IMR-90 (cell line): ENCODE data around the gene KIFC3. TPM values are rescaled to one million over a fixed set of nuclear protein-coding genes. Genes with fewer than 3 reads are reported as not detected.

Source experiments
- ATAC-seq: fragments of 200-7000 bp; cut with Tn5 transposase; 2 replicates; pipeline ENCODE4 v1.9.1; 2020; ENCODE audit warnings: low read depth, mild to moderate bottlenecking, moderate library complexity
- BruUV-seq: library from RNA; stranded (reverse); fragments of 400-500 nt; replicated peaks from 2 replicates; lab custom pipeline; 2021; lab: Mats Ljungman, UMichigan
- CTCF ChIA-PET: fragments of 300-600 bp; formaldehyde crosslinking; extraction: SDS; loops from one replicate; lab custom pipeline; 2021; ENCODE audit warnings: antibody characterized with exemption; lab: Yijun Ruan, JAX
- POLR2A ChIA-PET: fragments of 300-600 bp; sonication (Branson Sonifier 250); formaldehyde crosslinking; loops from one replicate; lab custom pipeline; 2022; ENCODE audit warnings: antibody characterized with exemption; ENCODE audit not compliant: unreplicated experiment; lab: Charles Lee
- DNase-seq: peaks from one replicate; pipeline ENCODE4 v3.0.0; 2013
- H2AFZ ChIP-seq: replicated peaks from 2 replicates; pipeline ENCODE3; 2013; ENCODE audit warnings: low read length, mild to moderate bottlenecking; ENCODE audit not compliant: poor library complexity
- H2AK5ac ChIP-seq: 2 replicates; pipeline ENCODE4 v1.6.1; 2013; ENCODE audit warnings: low read depth, low read length, inconsistent platforms
- H2AK9ac ChIP-seq: replicated peaks from 2 replicates; pipeline ENCODE3; 2013; ENCODE audit warnings: mild to moderate bottlenecking, low read depth, low read length, moderate library complexity; ENCODE audit not compliant: poor library complexity
- H2BK120ac ChIP-seq: 2 replicates; pipeline ENCODE4 v1.6.1; 2013; ENCODE audit warnings: low read depth, low read length, inconsistent platforms
- H2BK15ac ChIP-seq: 3 replicates; pipeline ENCODE4 v1.6.1; 2013; ENCODE audit warnings: low read depth, low read length, inconsistent platforms
- H2BK20ac ChIP-seq: 2 replicates; pipeline ENCODE4 v1.6.1; 2013; ENCODE audit warnings: low read depth, mild to moderate bottlenecking, inconsistent platforms, low read length, moderate library complexity
- H2BK5ac ChIP-seq: 2 replicates; pipeline ENCODE4 v1.6.1; 2013; ENCODE audit warnings: mild to moderate bottlenecking, low read depth, low read length, inconsistent platforms; ENCODE audit not compliant: poor library complexity, severe bottlenecking
- H3K14ac ChIP-seq: replicated peaks from 2 replicates; pipeline ENCODE4 v1.6.1; 2013; ENCODE audit warnings: low read depth, low read length, inconsistent platforms
- H3K18ac ChIP-seq: 2 replicates; pipeline ENCODE4 v1.6.1; 2013; ENCODE audit warnings: low read depth, low read length, control low read depth
- H3K23ac ChIP-seq: 2 replicates; pipeline ENCODE4 v1.6.1; 2013; ENCODE audit warnings: low read depth, low read length, inconsistent platforms
- H3K27ac ChIP-seq: 2 replicates; pipeline ENCODE4 v1.5.1; 2013; ENCODE audit warnings: mild to moderate bottlenecking, control low read depth, low read length; ENCODE audit not compliant: insufficient read depth
- H3K27me3 ChIP-seq: 2 replicates; pipeline ENCODE4 v1.6.1; 2013; ENCODE audit warnings: low read length; ENCODE audit not compliant: control insufficient read depth, insufficient read depth
- H3K36me3 ChIP-seq: 2 replicates; pipeline ENCODE4 v1.6.1; 2013; ENCODE audit warnings: low read length, mixed read lengths; ENCODE audit not compliant: control insufficient read depth, insufficient read depth
- H3K4ac ChIP-seq: 2 replicates; pipeline ENCODE4 v1.6.1; 2013; ENCODE audit warnings: low read depth, low read length, inconsistent platforms
- H3K4me1 ChIP-seq: 2 replicates; pipeline ENCODE4 v1.6.1; 2013; ENCODE audit warnings: low read length, mixed read lengths; ENCODE audit not compliant: control insufficient read depth, insufficient read depth
- H3K4me2 ChIP-seq: 2 replicates; pipeline ENCODE4 v1.6.1; 2013; ENCODE audit warnings: low read depth, mild to moderate bottlenecking, control low read depth, low read length, moderate library complexity
- H3K4me3 ChIP-seq: 2 replicates; pipeline ENCODE4 v1.5.1; 2013; ENCODE audit warnings: low read depth, mild to moderate bottlenecking, control low read depth, low read length, moderate library complexity; ENCODE audit not compliant: insufficient read depth
- H3K56ac ChIP-seq: 2 replicates; pipeline ENCODE4 v1.6.1; 2013; ENCODE audit warnings: low read length, inconsistent platforms; ENCODE audit not compliant: insufficient read depth; ENCODE audit errors: extremely low read depth
- H3K79me1 ChIP-seq, 2 experiments: 2 replicates each; pipeline ENCODE4 v1.6.1; 2013; ENCODE audit warnings: low read length in 2 of 2, inconsistent platforms in 1 of 2, low read depth in 1 of 2
- H3K9ac ChIP-seq: 2 replicates; pipeline ENCODE4 v1.6.1; 2013; ENCODE audit warnings: low read depth, low read length, control low read depth
- H3K9me1 ChIP-seq: 2 replicates; pipeline ENCODE4 v1.6.1; 2013; ENCODE audit warnings: low read length, inconsistent platforms; ENCODE audit not compliant: insufficient read depth
- H3K9me3 ChIP-seq: 2 replicates; pipeline ENCODE4 v1.6.1; 2013; ENCODE audit warnings: low read length; ENCODE audit not compliant: control insufficient read depth, insufficient read depth
- H4K20me1 ChIP-seq: 2 replicates; pipeline ENCODE4 v1.6.1; 2013; ENCODE audit warnings: low read length, inconsistent platforms; ENCODE audit not compliant: insufficient read depth
- H4K5ac ChIP-seq: 2 replicates; pipeline ENCODE4 v1.6.1; 2013; ENCODE audit warnings: mild to moderate bottlenecking, low read depth, low read length, control low read depth
- H4K8ac ChIP-seq, 2 experiments: 2 replicates each; pipeline ENCODE4 v1.6.1; 2013; ENCODE audit warnings: low read depth in 2 of 2, low read length in 2 of 2, control low read depth in 1 of 2, inconsistent platforms in 1 of 2
- H4K91ac ChIP-seq: 2 replicates; pipeline ENCODE4 v1.6.1; 2013; ENCODE audit warnings: low read depth, low read length, inconsistent platforms; ENCODE audit not compliant: insufficient read depth
- BHLHE40 ChIP-seq: fragments of 150-350 bp; IDR thresholded peaks from 2 replicates; pipeline ENCODE4 v1.6.1; 2016; ENCODE audit warnings: mild to moderate bottlenecking, low read depth, low read length
- CEBPB ChIP-seq: IDR thresholded peaks from 2 replicates; pipeline ENCODE4 v1.6.1; 2012; ENCODE audit warnings: low read depth, low read length, improper control_type of control experiment
- CHD1 ChIP-seq: IDR thresholded peaks from 2 replicates; pipeline ENCODE4 v1.6.1; 2012; ENCODE audit warnings: low read depth, low read length, improper control_type of control experiment
- FOS ChIP-seq: fragments of 150-350 bp; IDR thresholded peaks from 2 replicates; pipeline ENCODE4 v1.6.1; 2016; ENCODE audit warnings: low read depth, low read length
- MAZ ChIP-seq: IDR thresholded peaks from 2 replicates; pipeline ENCODE4 v1.6.1; 2012; ENCODE audit warnings: low read depth, mild to moderate bottlenecking, low read length, improper control_type of control experiment, moderate library complexity, borderline replicate concordance
- MXI1 ChIP-seq: IDR thresholded peaks from 2 replicates; pipeline ENCODE4 v1.6.1; 2012; ENCODE audit warnings: low read depth, mild to moderate bottlenecking, low read length, moderate library complexity, borderline replicate concordance
- NFE2L2 ChIP-seq: fragments of 150-350 bp; IDR thresholded peaks from 2 replicates; pipeline ENCODE4 v1.6.1; 2016; ENCODE audit warnings: low read depth, mild to moderate bottlenecking, low read length
- POLR2A ChIP-seq: IDR thresholded peaks from 2 replicates; pipeline ENCODE4 v1.6.1; 2012; ENCODE audit warnings: mild to moderate bottlenecking, low read depth, low read length
- RCOR1 ChIP-seq: IDR thresholded peaks from 2 replicates; pipeline ENCODE4 v1.6.1; 2012; ENCODE audit warnings: mild to moderate bottlenecking, low read length, improper control_type of control experiment; ENCODE audit not compliant: insufficient replicate concordance
- WGBS, 2 experiments: methylation state at CpG; one replicate each; pipeline versions ENCODE4 v1.1.5 to v1.1.7; 2013; ENCODE audit warnings: missing lambda C conversion rate in 2 of 2; ENCODE audit not compliant: insufficient read length in 1 of 2; ENCODE audit errors: extremely low coverage in 2 of 2; 5-methylcytosine and 5-hydroxymethylcytosine counted together
- dilution Hi-C: fragments of 300-500 bp; cut with HindIII; formaldehyde crosslinking; loops from one replicate; pipeline ENCODE4 v1.14.3; 2018; ENCODE audit warnings: low sequenced_read_pairs; ENCODE audit not compliant: unreplicated experiment
- in situ Hi-C: fragments of 300-500 bp; cut with MboI; formaldehyde crosslinking; loops from 3 replicates; pipeline ENCODE4 v1.14.3; 2019; ENCODE audit warnings: low sequenced_read_pairs, inconsistent platforms, mixed read lengths
- intact Hi-C: fragments of 100-400 bp; cut with micrococcal nuclease; formaldehyde crosslinking; loops from 2 replicates; pipeline ENCODE4 v1.10.0; 2022
- polyA plus RNA-seq, 3 experiments: library from polyadenylated mRNA; depleted of rRNA; stranded (reverse); fragments of >200 nt; gene quantifications; 2 replicates each; pipeline ENCODE4 v1.2.3, GENCODE V29; 2012; ENCODE audit warnings: low replicate concordance in 1 of 3
- total RNA-seq: library from RNA; depleted of rRNA; stranded (reverse); fragments of >200 nt; gene quantifications from 2 replicates; pipeline ENCODE4 v1.2.3, GENCODE V29; 2012
- TF ChIP-seq, protein P1 (sequence below): conservative IDR thresholded peaks from 2 replicates; pipeline ENCODE4 v1.5.1; 2012; ENCODE audit warnings: mild to moderate bottlenecking, low read depth, low read length, improper control_type of control experiment
- TF ChIP-seq, protein P2 (sequence below): fragments of 150-350 bp; IDR thresholded peaks from 2 replicates; pipeline ENCODE4 v1.6.1; 2017; ENCODE audit warnings: mild to moderate bottlenecking, antibody characterized with exemption, low read length, low read depth

KIFC3 gene
- total and polyA plus RNA-seq, 2 of the 4 experiments (the other 2 are of a cell fraction): 48.6 to 62.5 TPM

DNA sequence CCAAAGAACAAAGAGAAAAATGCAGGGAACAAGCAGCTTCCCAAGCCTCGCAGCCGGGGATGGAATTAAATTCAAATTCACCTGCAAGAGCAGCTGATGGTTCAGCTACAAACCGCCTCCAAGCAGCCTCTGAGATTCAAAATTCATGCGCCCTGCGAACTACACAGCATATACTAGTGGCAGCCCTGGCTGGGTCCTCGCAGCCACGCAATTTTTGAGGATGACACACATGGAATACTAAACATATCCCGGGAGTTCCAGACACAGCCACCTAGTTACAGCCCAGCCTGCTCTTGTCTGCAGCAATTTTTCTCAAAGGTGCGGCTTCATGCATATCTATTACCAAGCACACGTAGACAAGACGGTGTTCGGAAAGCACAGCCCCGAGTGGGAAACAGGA, 35.9 kb upstream of the KIFC3 start:
- H3K27ac ChIP-seq: no peak overlapping the region
- no peak overlapping the region for H2BK20ac ChIP-seq
- H3K27me3 ChIP-seq: peaks cover 3% of the 10 kb centered on the region; the same call in 1 of the 2 replicates
- no peak overlapping the region for H3K9ac ChIP-seq
- no peak overlapping the region for H3K4me3 ChIP-seq
- H3K4me2 ChIP-seq: no peak overlapping the region
- no peaks in the 10 kb centered on the region for H3K9me3 ChIP-seq
- no peak overlapping the region for H4K5ac ChIP-seq
- no peak overlapping the region for H3K23ac ChIP-seq
- H2AK5ac ChIP-seq: no peak overlapping the region
- no peak overlapping the region for H2BK120ac ChIP-seq
- no peaks in the 10 kb centered on the region for H3K36me3 ChIP-seq
- ChIA-PET POLR2A (no interaction called here), CTCF (interaction anchor here (0.6 kb wide), 1 partner anchor 12 kb away, joined by 5 read pairs; no protein-coding TSS in a partner anchor)
- H3K4me1 ChIP-seq: peaks cover 7% of the 10 kb centered on the region; the same call in 1 of the 2 replicates
- no peak overlapping the region for H3K18ac ChIP-seq
- intact Hi-C loops: no loop called here
- no peak for ATAC-seq
- in situ Hi-C loops: no loop called here
- H2BK15ac ChIP-seq: no peak overlapping the region
- dilution Hi-C loops: no loop called here
- H4K8ac ChIP-seq: no peak overlapping the region
- no peak for DNase-seq
- BruUV-seq: no TSS peak
- no peak overlapping the region for H4K91ac ChIP-seq
- TF ChIP-seq MXI1 (no peak), CHD1 (no peak), NFE2L2 (no peak), MAZ (no peak), RCOR1 (no peak), BHLHE40 (no peak), FOS (no peak), POLR2A (no peak), CEBPB (no peak)
- TF ChIP-seq, protein P1, sequence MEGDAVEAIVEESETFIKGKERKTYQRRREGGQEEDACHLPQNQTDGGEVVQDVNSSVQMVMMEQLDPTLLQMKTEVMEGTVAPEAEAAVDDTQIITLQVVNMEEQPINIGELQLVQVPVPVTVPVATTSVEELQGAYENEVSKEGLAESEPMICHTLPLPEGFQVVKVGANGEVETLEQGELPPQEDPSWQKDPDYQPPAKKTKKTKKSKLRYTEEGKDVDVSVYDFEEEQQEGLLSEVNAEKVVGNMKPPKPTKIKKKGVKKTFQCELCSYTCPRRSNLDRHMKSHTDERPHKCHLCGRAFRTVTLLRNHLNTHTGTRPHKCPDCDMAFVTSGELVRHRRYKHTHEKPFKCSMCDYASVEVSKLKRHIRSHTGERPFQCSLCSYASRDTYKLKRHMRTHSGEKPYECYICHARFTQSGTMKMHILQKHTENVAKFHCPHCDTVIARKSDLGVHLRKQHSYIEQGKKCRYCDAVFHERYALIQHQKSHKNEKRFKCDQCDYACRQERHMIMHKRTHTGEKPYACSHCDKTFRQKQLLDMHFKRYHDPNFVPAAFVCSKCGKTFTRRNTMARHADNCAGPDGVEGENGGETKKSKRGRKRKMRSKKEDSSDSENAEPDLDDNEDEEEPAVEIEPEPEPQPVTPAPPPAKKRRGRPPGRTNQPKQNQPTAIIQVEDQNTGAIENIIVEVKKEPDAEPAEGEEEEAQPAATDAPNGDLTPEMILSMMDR: no peak
- TF ChIP-seq, protein P2, sequence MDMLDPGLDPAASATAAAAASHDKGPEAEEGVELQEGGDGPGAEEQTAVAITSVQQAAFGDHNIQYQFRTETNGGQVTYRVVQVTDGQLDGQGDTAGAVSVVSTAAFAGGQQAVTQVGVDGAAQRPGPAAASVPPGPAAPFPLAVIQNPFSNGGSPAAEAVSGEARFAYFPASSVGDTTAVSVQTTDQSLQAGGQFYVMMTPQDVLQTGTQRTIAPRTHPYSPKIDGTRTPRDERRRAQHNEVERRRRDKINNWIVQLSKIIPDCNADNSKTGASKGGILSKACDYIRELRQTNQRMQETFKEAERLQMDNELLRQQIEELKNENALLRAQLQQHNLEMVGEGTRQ: no peak
- H3K56ac ChIP-seq: no peak overlapping the region
- no peak overlapping the region for H3K4ac ChIP-seq
- no peaks in the 10 kb centered on the region for H4K20me1 ChIP-seq
- no peak overlapping the region for H2BK5ac ChIP-seq
- 58% methylated on average over 8 of the region's 13 CpGs; no CpG with 5 or more reads in 1 of the 2 experiments for WGBS, 2 experiments
- no peaks in the 10 kb centered on the region for H3K79me1 ChIP-seq
- no peak overlapping the region for H2AK9ac ChIP-seq
- no peak overlapping the region for H2AFZ ChIP-seq
- H3K9me1 ChIP-seq: 0 out of 2 replicates have a peak, but pooled peaks cover 2% of the 10 kb centered on the region
- no peak overlapping the region for H3K14ac ChIP-seq
